GM23248 (cell line): ENCODE data around the gene TTBK2. TPM values are rescaled to one million over a fixed set of nuclear protein-coding genes. Genes with fewer than 3 reads are reported as not detected.
A peak's percentile ranks its signal among the peaks of the same experiment; 100 is the strongest.

Experiments
- DNase-seq: peaks from one replicate; pipeline ENCODE4 v3.0.0-alpha.2; 2015
- H2AFZ ChIP-seq: fragments of 200-600 bp; sonication (generic); 2 replicates; pipeline ENCODE4 v1.6.1; 2016; ENCODE audit warnings: antibody characterized with exemption
- H3F3A ChIP-seq: fragments of 200-600 bp; sonication (generic); 2 replicates; pipeline ENCODE4 v1.6.1; 2016; ENCODE audit warnings: mild to moderate bottlenecking, antibody characterized with exemption, mixed run types; ENCODE audit not compliant: insufficient read depth
- H3K27ac ChIP-seq: fragments of 200-600 bp; sonication (generic); 2 replicates; pipeline ENCODE4 v1.5.1; 2016; ENCODE audit warnings: mild to moderate bottlenecking
- H3K27me3 ChIP-seq: fragments of 200-600 bp; sonication (generic); replicated peaks from 2 replicates; pipeline ENCODE4 v1.6.1; 2016; ENCODE audit warnings: mild to moderate bottlenecking; ENCODE audit not compliant: insufficient read depth
- H3K36me3 ChIP-seq: fragments of 200-600 bp; sonication (generic); 2 replicates; pipeline ENCODE4 v1.6.1; 2016; ENCODE audit warnings: low read depth, mild to moderate bottlenecking
- H3K4me1 ChIP-seq: fragments of 200-600 bp; sonication (generic); 2 replicates; pipeline ENCODE4 v1.6.1; 2016; ENCODE audit warnings: mild to moderate bottlenecking; ENCODE audit not compliant: insufficient read depth
- H3K4me2 ChIP-seq: fragments of 200-600 bp; sonication (generic); one replicate; pipeline ENCODE4 v1.6.1; 2016; ENCODE audit warnings: mild to moderate bottlenecking; ENCODE audit not compliant: unreplicated experiment
- H3K4me3 ChIP-seq: fragments of 200-600 bp; sonication (generic); 2 replicates; pipeline ENCODE4 v1.5.1; 2016; ENCODE audit warnings: mild to moderate bottlenecking
- H3K79me2 ChIP-seq: fragments of 200-600 bp; sonication (generic); 2 replicates; pipeline ENCODE4 v1.6.1; 2016; ENCODE audit warnings: mild to moderate bottlenecking; ENCODE audit not compliant: insufficient read depth
- H3K9ac ChIP-seq: fragments of 200-600 bp; sonication (generic); 2 replicates; pipeline ENCODE4 v1.6.1; 2016; ENCODE audit warnings: mild to moderate bottlenecking
- H3K9me2 ChIP-seq: fragments of 200-600 bp; sonication (generic); 2 replicates; pipeline ENCODE4 v1.6.1; 2016; ENCODE audit warnings: mixed run types, mild to moderate bottlenecking, moderate library complexity; ENCODE audit not compliant: insufficient read depth
- H3K9me3 ChIP-seq: fragments of 200-600 bp; sonication (generic); one replicate; pipeline ENCODE4 v1.6.1; 2017; ENCODE audit warnings: low read depth
- H4K20me1 ChIP-seq: fragments of 200-600 bp; sonication (generic); 2 replicates; pipeline ENCODE4 v1.6.0; 2016; ENCODE audit not compliant: insufficient read depth
- EZH2 ChIP-seq: fragments of 200-600 bp; sonication (generic); IDR thresholded peaks from 2 replicates; pipeline ENCODE4 v1.6.1; 2018; ENCODE audit warnings: antibody characterized with exemption, mild to moderate bottlenecking; ENCODE audit not compliant: insufficient read depth, poor library complexity, severe bottlenecking
- EZH2phosphoT487 ChIP-seq: fragments of 200-600 bp; sonication (generic); IDR thresholded peaks from 2 replicates; pipeline ENCODE4 v1.6.1; 2018; ENCODE audit warnings: antibody characterized with exemption, moderate library complexity, mild to moderate bottlenecking, low read depth; ENCODE audit not compliant: insufficient read depth
- WGBS, 2 experiments: methylation state at CpG; one replicate each; pipeline ENCODE4 v1.1.6; 2015 to 2017; ENCODE audit warnings: low lambda C conversion rate in 2 of 2, low coverage in 1 of 2; ENCODE audit errors: missing lambda C conversion rate in 2 of 2; 5-methylcytosine and 5-hydroxymethylcytosine counted together
- in situ Hi-C: fragments of 300-500 bp; cut with MboI; formaldehyde crosslinking; loops from 2 replicates; pipeline ENCODE4 v1.15.0; 2020
- polyA plus RNA-seq: library from polyadenylated mRNA; unstranded; fragments of >200 nt; fragmentation: Nextera tagmentation; extraction: Ambion mirVana; gene quantifications from 2 replicates; pipeline ENCODE4 v1.2.1, GENCODE V29; 2016
- total RNA-seq: library from RNA; depleted of rRNA; stranded (reverse); fragments of >200 nt; shearing (Covaris generic); gene quantifications from 2 replicates; pipeline ENCODE4 v1.2.3, GENCODE V29; 2014

TTBK2 gene
- total and polyA plus RNA-seq, 2 experiments from 2014 or later: 5.1 to 6.3 TPM

DNA sequence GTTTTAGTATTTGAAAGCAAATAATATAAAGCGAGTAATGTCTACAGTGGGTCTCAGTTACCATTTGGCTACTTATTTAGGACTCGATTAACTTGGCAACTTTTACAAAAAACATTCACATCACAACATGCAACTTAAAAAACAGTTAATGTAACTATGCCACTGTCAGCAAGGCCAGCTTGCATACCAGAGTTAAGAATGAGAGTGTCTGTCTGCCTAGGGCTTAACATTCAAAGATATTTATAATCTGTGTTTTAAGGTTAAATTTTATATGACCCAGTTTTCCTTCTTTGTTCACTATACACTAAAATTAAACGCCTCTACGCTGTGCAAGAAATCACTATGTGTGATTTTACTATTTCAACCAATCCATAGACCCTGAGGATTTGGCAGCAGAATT is 178.4 kb downstream of the TTBK2 start:
- Histone ChIP-seq H3K4me3 (no peak overlapping the region), H3K9me2 (no peaks in the 10 kb centered on the region), H2AFZ (no peak overlapping the region), H3F3A (peaks cover 6% of the 10 kb centered on the region), H3K4me1 (peaks cover 3% of the 10 kb centered on the region; the same call in 1 of the 2 replicates), H3K27me3 (no peaks in the 10 kb centered on the region), H3K9ac (no peak overlapping the region), H3K36me3 (peaks cover 7% of the 10 kb centered on the region; the same call in 1 of the 2 replicates), H3K79me2 (no peaks in the 10 kb centered on the region), H4K20me1 (no peaks in the 10 kb centered on the region), H3K9me3 (no peaks in the 10 kb centered on the region), H3K4me2 (no peak overlapping the region), H3K27ac (no peak overlapping the region)
- no peak for DNase-seq
- TF ChIP-seq EZH2phosphoT487 (no peak), EZH2 (no peak)
- in situ Hi-C loops: no loop called here
- WGBS, 2 experiments: 77 to 80% methylated on average over 4 of the region's 4 CpGs

GRCh38 chr15:42741710-42742109 is 178.9 kb downstream of the TTBK2 start:
- 30 to 54% methylated on average over 2 of the region's 2 CpGs for WGBS, 2 experiments
- H3K79me2 ChIP-seq: peaks cover 1% of the 10 kb centered on the region; the same call in 1 of the 2 replicates
- in situ Hi-C loops: no loop called here

GRCh38 chr15:42737529-42738328 is 182.8 kb downstream of the TTBK2 start:
- WGBS, 2 experiments: 67 to 70% methylated on average over 21 of the region's 21 CpGs
- Histone ChIP-seq H3K36me3 (no peaks in the 10 kb centered on the region; the same call in 1 of the 2 replicates), H3K27ac (peak overlapping the region; percentile 78), H3F3A (peaks cover 6% of the 10 kb centered on the region), H3K9me2 (no peaks in the 10 kb centered on the region), H3K9ac (peak overlapping the region; percentile 89), H3K9me3 (no peaks in the 10 kb centered on the region), H2AFZ (peak overlapping the region; percentile 97), H4K20me1 (no peaks in the 10 kb centered on the region), H3K4me1 (peaks cover 7% of the 10 kb centered on the region), H3K4me3 (peak overlapping the region; percentile 79), H3K4me2 (peak overlapping the region; percentile 88), H3K27me3 (no peaks in the 10 kb centered on the region), H3K79me2 (peaks cover 19% of the 10 kb centered on the region)
- in situ Hi-C loops: no loop called here
- TF ChIP-seq EZH2 (no peak), EZH2phosphoT487 (no peak)
- peak; percentile 52 for DNase-seq

More at GRCh38 chr15:42741710-42742109, 178.9 kb downstream of the TTBK2 start:
- Histone ChIP-seq H3K36me3 (peaks cover 7% of the 10 kb centered on the region; the same call in 1 of the 2 replicates), H4K20me1 (no peaks in the 10 kb centered on the region), H3K9ac (no peak overlapping the region), H3K9me3 (no peaks in the 10 kb centered on the region), H3K4me1 (peaks cover 3% of the 10 kb centered on the region; the same call in 1 of the 2 replicates), H3K27ac (no peak overlapping the region), H2AFZ (no peak overlapping the region), H3F3A (peaks cover 6% of the 10 kb centered on the region), H3K4me3 (no peak overlapping the region), H3K9me2 (no peaks in the 10 kb centered on the region), H3K4me2 (no peak overlapping the region), H3K27me3 (no peaks in the 10 kb centered on the region)
- no peak for DNase-seq
- TF ChIP-seq EZH2phosphoT487 (no peak), EZH2 (no peak)

DNA sequence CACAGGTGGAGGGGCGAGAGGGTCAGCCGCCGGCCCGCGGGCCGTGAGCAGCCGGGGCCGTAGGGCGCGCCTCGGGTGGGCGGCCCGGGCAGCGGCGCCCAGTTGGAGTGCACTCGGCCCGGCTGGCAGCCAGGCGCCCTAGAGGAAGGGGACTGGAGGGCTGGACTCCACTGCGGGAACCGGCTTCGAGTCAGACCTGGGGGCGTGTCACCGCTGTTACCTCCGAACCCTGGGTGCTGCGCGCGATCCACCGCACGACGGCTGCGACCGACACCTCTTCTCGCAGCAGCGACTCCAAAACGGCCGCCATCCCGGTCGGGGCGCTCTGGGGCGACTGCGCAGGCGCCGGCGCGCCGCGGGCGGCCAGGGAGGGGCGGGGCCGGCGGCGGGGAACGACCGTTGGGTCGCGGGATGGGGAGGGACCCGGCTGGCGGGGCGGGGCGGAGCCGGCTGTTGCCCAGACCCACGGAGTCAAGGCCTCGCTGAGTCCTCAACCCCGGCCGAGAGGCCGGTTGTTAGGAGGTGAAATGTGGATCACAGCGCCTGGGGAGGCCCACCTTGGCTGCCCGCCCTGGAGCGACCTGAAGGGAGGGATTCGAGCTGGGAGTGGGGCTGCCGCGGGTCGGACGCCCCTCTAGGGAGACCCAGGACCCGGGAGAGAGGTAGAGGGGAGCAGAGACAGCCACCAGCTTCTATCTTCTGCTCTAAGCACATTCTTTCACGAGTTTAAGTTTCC is 183.6 kb downstream of the TTBK2 start, which contains the start of gene CDAN1:
CDAN1 (minus strand) TSS at position 336 of the 736 bp plus-strand sequence; CDS start at position 310, 26 bp downstream.
- no peaks in the 10 kb centered on the region for H3K27me3 ChIP-seq
- H3F3A ChIP-seq: peaks cover 6% of the 10 kb centered on the region
- no peaks in the 10 kb centered on the region for H3K9me3 ChIP-seq
- peak within 1 kb of the TSS; percentile 79 for H3K4me3 ChIP-seq
- peaks cover 7% of the 10 kb centered on the region for H3K4me1 ChIP-seq
- peak within 1 kb of the TSS; percentile 97 for H2AFZ ChIP-seq
- H3K9ac ChIP-seq: peak within 1 kb of the TSS; percentile 89
- WGBS, 2 experiments: 1 to 2% methylated on average over 62 to 65 of the region's 76 CpGs
- in situ Hi-C loops: no loop called here
- peak within 1 kb of the TSS; percentile 99 for H3K4me2 ChIP-seq
- no peaks in the 10 kb centered on the region for H3K9me2 ChIP-seq
- H3K79me2 ChIP-seq: peaks cover 19% of the 10 kb centered on the region
- TF ChIP-seq EZH2phosphoT487 (no peak), EZH2 (no peak)
- H3K27ac ChIP-seq: peak within 1 kb of the TSS; percentile 78
- DNase-seq: peak; percentile 95
- no peaks in the 10 kb centered on the region; the same call in 1 of the 2 replicates for H3K36me3 ChIP-seq
- H4K20me1 ChIP-seq: no peaks in the 10 kb centered on the region
